OCI-LY7 (cell line): ENCODE data around the gene CEP162. TPM values are rescaled to one million over a fixed set of nuclear protein-coding genes. Genes with fewer than 3 reads are reported as not detected.

Experiments
- BruUV-seq: library from RNA; stranded (reverse); fragments of 400-500 nt; replicated peaks from 2 replicates; lab custom pipeline; 2021; lab: Mats Ljungman, UMichigan
- CTCF ChIA-PET: fragments of 300-600 bp; sonication (Branson Sonifier 250); formaldehyde crosslinking; loops from one replicate; lab custom pipeline; 2022; ENCODE audit warnings: antibody characterized with exemption; ENCODE audit not compliant: unreplicated experiment; lab: Charles Lee
- POLR2A ChIA-PET: fragments of 300-600 bp; sonication (Branson Sonifier 250); formaldehyde crosslinking; loops from one replicate; lab custom pipeline; 2022; ENCODE audit warnings: antibody characterized with exemption; lab: Charles Lee
- DNase-seq: peaks from one replicate; pipeline ENCODE4 v3.0.0-alpha.2; 2015; ENCODE audit warnings: low spot score
- H2AFZ ChIP-seq: fragments of 200-600 bp; sonication (generic), shearing (Covaris generic); 2 replicates; pipeline ENCODE4 v1.6.1; 2014; ENCODE audit warnings: mild to moderate bottlenecking, antibody characterized with exemption, low read length, moderate library complexity
- H3K27ac ChIP-seq: fragments of 200-600 bp; sonication (generic); 2 replicates; pipeline ENCODE4 v1.5.1; 2014; ENCODE audit warnings: mixed run types, low read depth, mild to moderate bottlenecking, moderate library complexity, low read length, inconsistent platforms; ENCODE audit not compliant: poor library complexity, severe bottlenecking
- H3K36me3 ChIP-seq: fragments of 200-600 bp; sonication (generic); 2 replicates; pipeline ENCODE4 v1.6.1; 2014; ENCODE audit warnings: mild to moderate bottlenecking, antibody characterized with exemption, low read length, moderate library complexity, mixed read lengths; ENCODE audit not compliant: insufficient read depth
- H3K4me1 ChIP-seq: fragments of 200-600 bp; sonication (generic); 2 replicates; pipeline ENCODE4 v1.5.1; 2014; ENCODE audit warnings: mild to moderate bottlenecking, low read length; ENCODE audit not compliant: insufficient read depth, poor library complexity, severe bottlenecking
- H3K4me2 ChIP-seq: fragments of 200-600 bp; sonication (generic); 2 replicates; pipeline ENCODE4 v1.6.1; 2014; ENCODE audit warnings: mild to moderate bottlenecking, low read length
- H3K4me3 ChIP-seq: fragments of 200-600 bp; sonication (generic); 2 replicates; pipeline ENCODE4 v1.5.1; 2014; ENCODE audit warnings: mild to moderate bottlenecking, low read depth, low read length; ENCODE audit not compliant: poor library complexity, severe bottlenecking
- H3K79me2 ChIP-seq: fragments of 200-600 bp; sonication (generic); 2 replicates; pipeline ENCODE4 v1.6.1; 2016; ENCODE audit warnings: low read depth, mild to moderate bottlenecking, low read length, moderate library complexity, mixed read lengths; ENCODE audit not compliant: insufficient read depth
- H3K9me2 ChIP-seq: fragments of 200-600 bp; sonication (generic); 2 replicates; pipeline ENCODE4 v1.6.1; 2016; ENCODE audit warnings: mild to moderate bottlenecking, low read length, mixed read lengths; ENCODE audit not compliant: insufficient read depth
- H3K9me3 ChIP-seq: fragments of 200-600 bp; sonication (generic); 2 replicates; pipeline ENCODE4 v1.6.1; 2014; ENCODE audit warnings: mild to moderate bottlenecking, mixed run types, low read length, mixed read lengths
- H4K20me1 ChIP-seq: fragments of 200-600 bp; sonication (generic); 2 replicates; pipeline ENCODE4 v1.6.1; 2014; ENCODE audit warnings: mild to moderate bottlenecking, antibody characterized with exemption, low read length, moderate library complexity, mixed read lengths; ENCODE audit not compliant: insufficient read depth
- CTCF ChIP-seq: fragments of 200-600 bp; sonication (generic); conservative IDR thresholded peaks from 2 replicates; pipeline ENCODE4 v1.5.1; 2014; ENCODE audit warnings: mild to moderate bottlenecking, antibody characterized with exemption, low read length, moderate library complexity, mixed read lengths
- EZH2phosphoT487 ChIP-seq: fragments of 200-600 bp; sonication (generic); IDR thresholded peaks from 2 replicates; pipeline ENCODE4 v1.6.1; 2018; ENCODE audit warnings: low read depth, borderline replicate concordance, mild to moderate bottlenecking, mixed run types, antibody characterized with exemption, low read length, moderate library complexity, mixed read lengths
- intact Hi-C: fragments of 100-400 bp; cut with micrococcal nuclease; formaldehyde crosslinking; loops from one replicate; pipeline ENCODE4 v1.10.0; 2022; ENCODE audit not compliant: unreplicated experiment
- total RNA-seq, 2 experiments: library from RNA; depleted of rRNA in 1 of 2; stranded (reverse); fragments of >200 nt in 1 of 2; shearing (Covaris generic) in 1 of 2; gene quantifications; 2 replicates each; pipeline ENCODE4 v1.2.3, GENCODE V29; 2014 to 2022

CEP162 gene
- total RNA-seq, 2 experiments from 2014 or later, result 6.3 to 10.0 TPM

- no peaks in the 10 kb centered on the region for H3K9me3 ChIP-seq
- H3K4me2 ChIP-seq, result no peak overlapping the region
- POLR2A ChIA-PET, result no interaction called here
- H4K20me1 ChIP-seq, result no peaks in the 10 kb centered on the region
- no peak for TF ChIP-seq CTCF
- no peak for TF ChIP-seq EZH2phosphoT487
- CTCF ChIA-PET, result no interaction called here
- H3K4me3 ChIP-seq, result no peak overlapping the region
- peaks cover 11% of the 10 kb centered on the region for H3K36me3 ChIP-seq
- H3K9me2 ChIP-seq, result no peaks in the 10 kb centered on the region
- H2AFZ ChIP-seq, result no peak overlapping the region
- BruUV-seq, result no TSS peak
- no peak for DNase-seq
- H3K27ac ChIP-seq, result no peak overlapping the region
- H3K4me1 ChIP-seq, result no peaks in the 10 kb centered on the region
- no peaks in the 10 kb centered on the region for H3K79me2 ChIP-seq
- intact Hi-C loops, result no loop called here
Measured at GRCh38 chr6:84172574-84172973, 54.9 kb downstream of the CEP162 start.

- Histone ChIP-seq H3K4me2 (no peak overlapping the region), H4K20me1 (no peaks in the 10 kb centered on the region), H3K36me3 (peaks cover 11% of the 10 kb centered on the region), H3K27ac (no peak overlapping the region), H3K79me2 (no peaks in the 10 kb centered on the region), H3K9me3 (no peaks in the 10 kb centered on the region), H2AFZ (no peak overlapping the region), H3K4me1 (no peaks in the 10 kb centered on the region), H3K4me3 (no peak overlapping the region), H3K9me2 (no peaks in the 10 kb centered on the region)
- DNase-seq, result no peak
- intact Hi-C loops, result no loop called here
- BruUV-seq, result no TSS peak
- POLR2A ChIA-PET, result interaction anchor here (0.6 kb wide), 1 partner anchor 14 kb away, joined by 3 read pairs; no protein-coding TSS in a partner anchor
- TF ChIP-seq EZH2phosphoT487 (no peak), CTCF (no peak)
- CTCF ChIA-PET, result no interaction called here
Measured at GRCh38 chr6:84172080-84172479, 55.4 kb downstream of the CEP162 start.

DNA sequence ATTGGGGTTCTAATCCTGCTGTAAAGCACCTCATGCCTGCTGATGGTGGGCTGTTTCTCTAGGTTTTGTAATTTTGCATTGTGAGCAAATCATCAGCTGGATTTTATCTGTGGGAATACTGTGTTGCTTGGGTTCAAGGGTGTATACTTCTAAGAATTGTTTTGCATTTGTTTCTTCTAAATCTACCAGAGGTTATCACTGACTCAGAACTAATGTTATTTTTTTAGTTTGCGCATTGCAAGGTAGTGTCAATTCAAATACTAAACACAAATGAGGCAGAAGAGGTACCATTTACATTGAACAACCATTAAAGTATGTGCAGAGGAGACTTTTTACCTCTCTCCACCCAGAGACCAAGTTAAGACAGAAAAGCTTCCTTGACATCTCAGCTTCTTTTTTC lies 60.0 kb downstream of the CEP162 start:
- POLR2A ChIA-PET, result interaction anchor here (0.5 kb wide), 1 partner anchor 537 kb away, joined by 4 read pairs; no protein-coding TSS in a partner anchor
- no peaks in the 10 kb centered on the region for H3K9me3 ChIP-seq
- H3K4me2 ChIP-seq, result no peak overlapping the region
- no peaks in the 10 kb centered on the region for H3K79me2 ChIP-seq
- no peak for DNase-seq
- H3K4me1 ChIP-seq, result no peaks in the 10 kb centered on the region
- TF ChIP-seq EZH2phosphoT487, result no peak
- no peak for TF ChIP-seq CTCF
- H3K9me2 ChIP-seq, result no peaks in the 10 kb centered on the region
- intact Hi-C loops, result no loop called here
- no peaks in the 10 kb centered on the region for H4K20me1 ChIP-seq
- H3K36me3 ChIP-seq, result peaks cover 5% of the 10 kb centered on the region; the same call in 1 of the 2 replicates
- no peak overlapping the region for H2AFZ ChIP-seq
- H3K27ac ChIP-seq, result no peak overlapping the region
- BruUV-seq, result no TSS peak
- no peak overlapping the region for H3K4me3 ChIP-seq
- CTCF ChIA-PET, result no interaction called here
